ENCODE results near the gene HOXB2. TPM values are rescaled to one million over a fixed set of nuclear protein-coding genes. Genes with fewer than 3 reads are reported as not detected.
A peak's percentile ranks its signal among the peaks of the same experiment; 100 is the strongest.

HOXB2 gene
- total RNA-seq, 1 donor from 2014 or later = 15.2 TPM

- no peak for TF ChIP-seq CTCF (IDR thresholded peaks at IDR 0.05; ENCODE audit: unreplicated experiment)
- no peaks in the 10 kb centered on the region for H3K9me3 Mint-ChIP-seq (ENCODE audit: low read depth)
- H3K4me3 Mint-ChIP-seq (ENCODE audit: low read depth) = no peak overlapping the region
- H3K27ac Mint-ChIP-seq = peak overlapping the region; percentile 31
- DNase-seq (ENCODE audit: low spot score, unreplicated experiment) = no peak
- H3K27me3 Mint-ChIP-seq = peaks cover 72% of the 10 kb centered on the region
- no peaks in the 10 kb centered on the region for H3K36me3 Mint-ChIP-seq (ENCODE audit: insufficient read depth)
- peaks cover 4% of the 10 kb centered on the region for H3K4me1 Mint-ChIP-seq (ENCODE audit: low read depth)
These were observed 41.2 kb downstream of the HOXB2 start for GRCh38 chr17:48503747-48504146.

- no peak overlapping the region for H3K4me3 Mint-ChIP-seq (ENCODE audit: low read depth)
- H3K4me1 Mint-ChIP-seq (ENCODE audit: low read depth) = peaks cover 11% of the 10 kb centered on the region
- no peaks in the 10 kb centered on the region for H3K9me3 Mint-ChIP-seq (ENCODE audit: low read depth)
- DNase-seq (ENCODE audit: low spot score, unreplicated experiment) = no peak
- H3K36me3 Mint-ChIP-seq (ENCODE audit: insufficient read depth) = no peaks in the 10 kb centered on the region
- H3K27ac Mint-ChIP-seq = no peak overlapping the region
- peaks cover 76% of the 10 kb centered on the region for H3K27me3 Mint-ChIP-seq
- no peak for TF ChIP-seq CTCF (IDR thresholded peaks at IDR 0.05; ENCODE audit: unreplicated experiment)
These were observed 42.0 kb downstream of the HOXB2 start for GRCh38 chr17:48502901-48503300.

- no peak for DNase-seq (ENCODE audit: low spot score, unreplicated experiment)
- H3K4me1 Mint-ChIP-seq (ENCODE audit: low read depth) = peaks cover 15% of the 10 kb centered on the region
- H3K4me3 Mint-ChIP-seq (ENCODE audit: low read depth) = no peak overlapping the region
- H3K36me3 Mint-ChIP-seq (ENCODE audit: insufficient read depth) = no peaks in the 10 kb centered on the region
- TF ChIP-seq CTCF (IDR thresholded peaks at IDR 0.05; ENCODE audit: unreplicated experiment) = no peak
- no peaks in the 10 kb centered on the region for H3K9me3 Mint-ChIP-seq (ENCODE audit: low read depth)
- H3K27me3 Mint-ChIP-seq = peaks cover 77% of the 10 kb centered on the region
- H3K27ac Mint-ChIP-seq = no peak overlapping the region
These were observed 42.6 kb downstream of the HOXB2 start for GRCh38 chr17:48502312-48502711.

- H3K36me3 Mint-ChIP-seq (ENCODE audit: insufficient read depth) = no peaks in the 10 kb centered on the region
- no peak for TF ChIP-seq CTCF (IDR thresholded peaks at IDR 0.05; ENCODE audit: unreplicated experiment)
- H3K9me3 Mint-ChIP-seq (ENCODE audit: low read depth) = no peaks in the 10 kb centered on the region
- H3K27ac Mint-ChIP-seq = no peak overlapping the region
- H3K4me3 Mint-ChIP-seq (ENCODE audit: low read depth) = no peak overlapping the region
- DNase-seq (ENCODE audit: low spot score, unreplicated experiment) = no peak
- H3K27me3 Mint-ChIP-seq = peaks cover 72% of the 10 kb centered on the region
- H3K4me1 Mint-ChIP-seq (ENCODE audit: low read depth) = peaks cover 15% of the 10 kb centered on the region
These were observed 44.2 kb downstream of the HOXB2 start for GRCh38 chr17:48500435-48501426.

GRCh38 chr17:48499735-48500434, 45.0 kb downstream of the HOXB2 start:
- TF ChIP-seq CTCF (IDR thresholded peaks at IDR 0.05; ENCODE audit: unreplicated experiment) = no peak
- peaks cover 80% of the 10 kb centered on the region for H3K27me3 Mint-ChIP-seq
- H3K4me1 Mint-ChIP-seq (ENCODE audit: low read depth) = peaks cover 11% of the 10 kb centered on the region
- no peaks in the 10 kb centered on the region for H3K9me3 Mint-ChIP-seq (ENCODE audit: low read depth)
- H3K27ac Mint-ChIP-seq = no peak overlapping the region
- no peak for DNase-seq (ENCODE audit: low spot score, unreplicated experiment)
- no peaks in the 10 kb centered on the region for H3K36me3 Mint-ChIP-seq (ENCODE audit: insufficient read depth)
- no peak overlapping the region for H3K4me3 Mint-ChIP-seq (ENCODE audit: low read depth)

All from progenitor cell of endocrine pancreas (in vitro differentiated cells).